ENCODE data around the gene DNASE1L1.

DNA sequence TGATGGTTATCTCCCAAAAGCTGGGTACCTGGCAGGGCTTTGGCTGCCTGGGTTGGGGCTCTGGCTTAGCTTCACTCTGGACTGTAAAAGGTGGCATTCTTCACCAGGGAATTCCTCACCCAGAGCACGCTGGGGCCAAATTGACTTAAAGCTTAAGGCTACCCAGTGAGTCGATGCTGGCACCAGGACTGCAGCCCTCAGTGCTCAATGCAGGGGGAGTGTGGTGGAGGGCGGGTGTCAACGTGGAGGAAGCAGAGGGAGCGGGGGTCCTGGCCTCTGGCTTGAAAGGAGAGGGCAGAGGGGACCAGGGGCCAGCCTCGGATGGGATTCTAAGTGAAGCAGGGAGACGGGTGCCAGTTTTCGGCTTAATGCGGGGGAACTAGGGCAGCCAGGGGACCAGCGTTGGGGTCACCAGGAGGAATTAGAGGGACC is 34.4 kb upstream of the DNASE1L1 start:
- TF ChIP-seq POLR2A (IDR thresholded peaks at IDR 0.05) (no peak), CTCF (IDR thresholded peaks at IDR 0.05 in 8 of 11, conservative IDR thresholded peaks at IDR 0.05 in 3 of 11) (no peak)

Data from spleen (tissue), 7 donors.